ENCODE results near the gene KCNJ12. TPM values are rescaled to one million over a fixed set of nuclear protein-coding genes. Genes with fewer than 3 reads are reported as not detected.
"Not testable (repeated sequence)": the region's sequence is repeated elsewhere in the genome, so short reads cannot be mapped to it uniquely, and the experiment has no call there.

The KCNJ12 gene
- total RNA-seq, 1 donor from 2014 or later, result 1.6 TPM

DNA sequence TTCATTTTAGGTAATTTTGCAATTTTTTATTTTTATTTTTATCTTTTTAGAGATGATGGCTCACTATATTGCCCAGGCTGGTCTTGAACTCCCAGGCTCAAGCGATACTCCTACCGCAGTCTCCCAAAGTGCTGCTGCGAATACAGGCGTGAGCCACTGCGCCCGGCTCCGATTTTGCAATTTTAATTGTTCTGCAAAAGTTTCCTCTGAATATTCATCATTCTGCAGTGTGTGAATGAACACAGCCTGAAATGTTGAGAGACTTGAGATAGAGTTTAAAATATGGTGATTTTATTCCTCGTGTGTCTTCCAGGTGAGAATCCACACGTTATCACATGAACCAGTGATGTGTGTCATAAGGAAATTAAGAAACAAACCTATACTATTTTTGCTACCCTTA, 75.8 kb downstream of the KCNJ12 start:
- no peak for DNase-seq (ENCODE audit: low spot score)

DNA sequence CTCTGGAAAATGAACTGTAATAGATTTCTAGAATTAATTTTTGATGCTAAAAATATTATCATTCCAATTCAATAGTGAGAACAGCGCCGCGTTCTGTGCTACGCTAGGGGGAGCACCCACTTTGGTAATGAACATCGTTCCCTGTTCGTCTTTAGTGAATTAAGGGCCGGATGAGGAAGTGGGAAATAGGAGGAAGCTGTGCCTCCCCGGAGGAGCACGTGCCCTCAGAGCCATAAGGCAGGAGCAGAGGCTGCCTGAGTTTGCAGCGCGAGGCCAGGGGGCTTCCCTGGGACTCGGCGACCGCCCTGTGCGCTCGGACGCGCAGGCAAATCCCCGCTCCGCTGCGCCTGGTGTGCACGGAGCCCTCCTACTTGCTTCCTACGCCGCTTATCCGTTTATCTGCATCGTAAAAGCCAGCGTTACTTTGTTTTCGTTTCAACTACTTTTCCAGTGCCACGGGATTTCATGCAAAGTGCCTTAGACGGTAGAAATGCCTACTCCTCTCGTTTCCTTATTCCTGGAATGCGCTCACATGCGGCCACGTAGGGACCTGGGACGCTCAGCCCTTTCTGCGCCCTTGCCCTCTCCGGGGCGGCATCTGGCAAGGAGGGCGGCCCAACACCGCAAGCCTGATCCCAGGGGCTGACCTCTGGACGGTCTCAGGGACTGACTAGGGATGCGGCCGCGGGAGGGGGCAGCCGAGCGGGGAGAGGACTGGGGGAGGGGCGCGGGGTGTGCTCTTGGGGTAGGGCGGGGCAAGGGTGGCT, 76.4 kb downstream of the KCNJ12 start:
- DNase-seq (ENCODE audit: low spot score), result peak; percentile 66

DNA sequence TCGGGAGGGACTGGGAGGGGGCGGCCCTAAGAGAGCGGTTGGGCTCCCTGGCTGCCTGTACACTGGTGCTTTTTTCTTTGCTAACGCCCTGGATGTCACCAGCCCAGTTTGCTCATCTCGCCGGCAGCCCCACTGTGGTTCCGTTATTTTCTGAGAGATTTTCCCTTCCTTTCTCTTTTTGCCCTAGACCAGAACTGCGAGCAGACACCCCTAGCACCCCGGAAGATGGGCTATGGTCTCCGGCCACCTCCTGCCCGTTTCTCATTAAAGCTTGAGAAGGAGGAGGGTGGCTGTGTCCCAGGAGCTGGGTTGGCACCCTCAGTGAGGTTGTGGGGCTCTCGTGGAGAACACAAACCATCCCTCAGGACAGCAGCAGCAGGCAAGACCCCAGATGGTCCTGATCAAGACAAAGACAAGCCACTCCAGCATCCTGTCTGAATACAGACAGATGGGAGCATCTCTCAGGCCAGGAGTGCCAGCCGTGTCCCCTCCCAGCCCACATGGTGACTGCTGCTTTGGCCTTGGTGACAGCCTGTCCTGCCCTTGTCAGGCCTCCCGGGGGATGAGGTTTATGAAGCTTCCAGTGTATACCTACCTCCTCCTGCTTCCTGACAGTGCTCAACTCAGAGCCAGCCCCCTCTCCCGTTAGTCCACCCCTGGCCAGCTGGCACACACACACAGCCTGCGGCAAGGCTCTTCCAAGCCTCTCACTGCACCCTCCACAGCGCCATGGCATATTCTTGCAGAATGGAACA, 77.2 kb downstream of the KCNJ12 start:
- no peak for DNase-seq (ENCODE audit: low spot score)

DNA sequence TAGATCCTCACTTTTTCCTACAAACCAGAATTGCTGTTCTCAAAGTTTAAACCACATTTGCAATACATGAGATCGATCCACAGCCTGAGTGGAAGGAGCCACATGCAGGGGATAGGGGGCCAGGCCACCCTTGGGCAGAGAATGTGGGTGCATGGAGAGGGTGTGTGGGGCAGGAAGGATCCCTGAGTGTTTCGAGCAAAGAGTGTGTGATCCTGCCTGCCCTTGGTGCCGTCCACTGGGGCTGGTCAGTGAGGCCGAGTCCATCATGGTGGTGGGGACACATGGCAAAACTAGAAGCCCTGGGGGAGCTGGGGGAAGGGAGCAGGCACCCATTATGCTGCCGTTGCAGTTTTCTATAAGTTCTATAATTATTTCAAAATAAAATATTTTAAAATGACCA, 77.8 kb downstream of the KCNJ12 start:
- not testable (repeated sequence) for DNase-seq (ENCODE audit: low spot score)

DNA sequence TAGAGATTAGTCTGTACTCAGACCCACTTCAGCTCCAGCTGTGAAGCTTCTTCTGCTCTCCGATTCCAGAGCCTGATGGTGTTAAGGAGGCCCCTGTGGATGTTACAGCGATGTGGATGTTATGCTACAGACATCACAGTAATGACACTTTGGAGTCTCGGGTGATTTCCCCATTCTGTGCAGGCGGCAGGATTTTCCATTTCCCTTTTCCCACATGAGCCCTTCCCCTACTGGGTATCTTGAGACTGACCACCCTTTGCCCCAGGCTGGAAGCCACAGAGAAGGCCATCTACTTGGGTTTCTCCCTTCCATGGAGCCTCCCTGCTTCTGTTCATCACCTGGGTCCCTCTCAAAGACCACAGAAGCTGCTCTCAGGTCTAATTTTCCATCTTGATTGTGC, 78.3 kb downstream of the KCNJ12 start:
- DNase-seq (ENCODE audit: low spot score), result no peak

DNA sequence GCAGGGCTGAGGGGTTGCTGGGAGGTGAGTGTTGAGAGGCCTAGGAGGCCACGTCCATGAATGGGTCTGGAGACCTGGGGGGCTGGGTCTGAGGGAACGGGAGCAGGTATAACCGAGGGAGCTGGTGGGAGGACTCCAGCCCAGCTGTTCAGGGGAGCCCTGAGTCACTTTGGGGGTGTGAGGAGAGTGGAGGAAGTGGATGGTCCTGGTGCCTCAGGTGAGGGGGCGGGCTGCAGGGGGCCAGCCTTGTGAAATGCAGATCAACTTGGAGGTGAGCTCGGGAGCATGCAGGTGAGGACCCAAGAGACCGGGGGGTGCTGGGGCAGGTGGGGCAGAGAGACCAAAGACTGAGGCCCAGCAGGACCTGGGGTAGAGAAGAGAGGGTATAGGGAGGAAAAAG, 79.6 kb downstream of the KCNJ12 start:
- no peak for DNase-seq (ENCODE audit: low spot score)

DNA sequence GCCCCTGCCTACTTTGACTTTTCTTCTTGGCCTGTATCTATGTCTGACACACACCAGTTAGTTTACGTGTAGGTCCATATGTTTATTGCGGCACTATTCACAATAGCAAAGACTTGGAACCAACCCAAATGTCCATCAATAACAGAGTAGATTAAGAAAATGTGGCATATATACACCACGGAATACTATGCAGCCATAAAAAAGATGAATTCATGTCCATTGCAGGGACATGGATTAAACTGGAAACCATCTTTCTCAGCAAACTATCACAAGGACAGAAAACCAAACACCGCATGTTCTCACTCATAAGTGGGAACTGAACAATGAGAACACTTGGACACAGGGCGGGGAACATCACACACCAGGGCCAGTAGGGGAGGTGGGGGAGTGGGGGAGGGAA, 80.3 kb downstream of the KCNJ12 start:
- not testable (repeated sequence) for DNase-seq (ENCODE audit: low spot score)

DNA sequence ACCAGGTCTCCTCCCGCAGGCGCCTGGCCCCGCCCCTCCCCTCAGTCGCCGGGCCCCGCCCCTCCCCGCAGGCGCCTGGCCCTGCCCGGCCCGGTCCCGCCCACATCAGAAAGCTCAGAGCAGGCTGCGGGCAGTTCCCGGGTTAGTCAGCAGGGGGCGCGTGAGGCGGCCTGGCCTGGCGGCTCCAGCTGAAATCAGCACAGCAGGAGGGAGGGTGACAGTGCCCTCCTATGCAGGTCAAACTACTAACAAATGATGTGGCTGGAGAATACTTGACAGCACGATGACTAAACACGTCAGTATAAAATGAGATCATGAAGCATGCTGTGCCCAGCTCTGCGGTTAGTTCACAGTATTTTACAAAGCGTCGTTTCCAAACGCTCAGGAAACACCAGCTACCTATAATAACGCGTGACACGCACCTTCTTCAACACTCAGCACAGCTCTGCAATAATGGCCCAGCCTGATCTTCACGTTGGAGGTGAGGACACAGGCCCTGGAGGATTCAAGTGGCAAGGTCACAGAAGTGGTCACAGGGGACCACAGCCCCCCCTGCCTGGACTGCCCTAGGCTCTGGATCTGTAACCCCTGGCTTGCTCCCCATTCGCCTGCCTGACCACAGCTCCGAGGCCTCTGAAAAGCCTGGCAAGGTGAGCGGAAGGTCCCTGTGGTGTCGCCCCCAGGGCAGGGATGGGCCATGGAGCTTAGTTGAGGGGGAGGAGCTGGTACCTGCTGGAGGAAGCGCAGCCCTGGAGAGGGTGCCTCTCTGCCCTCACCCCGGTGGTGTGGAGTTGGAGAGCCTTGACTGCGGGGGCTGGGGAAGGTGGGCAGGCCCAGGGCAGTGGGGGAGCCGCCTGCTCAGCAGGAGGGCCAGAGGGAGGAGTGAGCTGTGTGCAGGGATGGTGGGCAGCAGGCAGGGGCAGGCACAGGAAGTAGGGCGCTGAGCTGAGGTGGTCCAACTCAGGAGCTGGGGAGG, 81.2 kb downstream of the KCNJ12 start:
- peak; percentile 93 for DNase-seq (ENCODE audit: low spot score)

DNA sequence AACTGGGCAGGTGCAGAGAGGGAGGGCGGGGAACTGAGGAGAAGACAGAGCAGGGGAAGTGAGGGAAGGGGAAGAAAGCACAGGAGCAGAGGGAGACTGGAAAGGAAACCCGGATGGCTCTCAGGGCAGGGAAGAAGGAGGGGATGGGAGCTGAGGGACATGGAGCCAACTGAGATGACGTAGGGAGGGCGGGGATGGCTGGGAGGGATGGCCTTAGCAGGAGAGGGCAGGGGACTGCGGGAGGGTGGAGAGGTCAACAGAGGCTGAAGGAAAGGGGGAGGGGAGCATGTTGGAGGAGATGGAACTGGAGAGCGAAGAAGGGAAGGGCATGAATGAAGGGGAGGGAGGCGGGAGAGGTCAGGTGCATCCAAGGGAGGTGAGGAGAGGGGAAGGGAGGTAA, 81.9 kb downstream of the KCNJ12 start:
- DNase-seq (ENCODE audit: low spot score), result no peak

DNA sequence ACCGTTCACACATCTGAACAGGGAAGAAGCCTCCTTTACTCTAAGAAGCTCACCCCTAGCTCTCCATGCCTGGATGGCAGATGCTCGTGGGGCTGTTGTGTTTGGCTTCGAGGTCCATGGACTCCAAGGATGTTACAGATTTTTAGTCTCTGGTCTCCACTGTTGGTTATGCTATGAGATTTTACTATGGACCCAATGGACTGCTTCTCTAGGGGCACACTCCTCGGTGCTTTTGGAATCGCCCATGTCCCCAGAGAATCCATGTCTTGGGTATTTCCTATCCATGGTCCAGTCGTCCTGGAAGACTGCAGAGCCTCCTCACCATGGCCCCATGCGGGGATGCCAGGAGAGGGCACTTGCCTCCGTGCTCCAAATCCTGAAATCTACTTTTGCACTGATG, 83.4 kb downstream of the KCNJ12 start:
- DNase-seq (ENCODE audit: low spot score), result no peak

DNA sequence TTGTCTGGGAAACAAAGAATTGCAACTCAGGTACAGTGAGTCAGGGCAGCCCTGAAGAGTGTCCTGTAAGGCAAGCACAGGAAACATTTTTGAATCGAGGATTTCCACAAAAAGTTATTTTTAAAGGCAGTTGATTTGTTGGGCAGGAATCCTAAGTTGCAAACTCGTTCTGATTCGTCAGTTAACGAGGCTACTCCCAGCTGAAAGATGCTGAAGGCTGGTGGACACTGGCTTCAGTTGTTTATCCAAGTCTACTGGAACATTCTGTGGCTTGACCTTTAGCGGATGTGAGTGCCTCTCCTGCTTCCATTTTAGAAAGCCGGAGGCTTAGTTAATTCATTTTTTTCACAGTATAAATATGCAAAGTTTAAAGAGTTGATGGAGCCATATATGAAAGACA, 84.2 kb downstream of the KCNJ12 start:
- DNase-seq (ENCODE audit: low spot score), result no peak

DNA sequence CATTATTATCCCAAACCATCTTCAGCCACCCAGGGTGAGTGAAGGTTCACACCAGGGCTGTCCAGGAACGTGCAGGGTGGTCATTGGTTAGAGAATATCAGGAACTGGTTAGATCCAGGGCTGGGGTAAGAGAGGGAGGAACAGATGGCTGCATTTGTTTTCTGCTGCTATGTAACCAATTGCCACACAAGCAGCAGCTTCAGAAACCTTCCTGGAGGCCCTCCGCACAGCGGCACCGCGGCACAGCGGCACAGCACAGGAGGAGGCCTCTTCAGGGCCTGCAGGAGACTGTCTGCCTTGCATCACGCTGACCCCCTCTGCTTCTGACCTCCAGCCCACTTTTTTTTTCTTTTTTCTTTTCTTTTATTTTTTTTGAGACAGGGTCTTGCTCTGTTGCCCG, 86.1 kb downstream of the KCNJ12 start:
- no peak for DNase-seq (ENCODE audit: low spot score)

DNA sequence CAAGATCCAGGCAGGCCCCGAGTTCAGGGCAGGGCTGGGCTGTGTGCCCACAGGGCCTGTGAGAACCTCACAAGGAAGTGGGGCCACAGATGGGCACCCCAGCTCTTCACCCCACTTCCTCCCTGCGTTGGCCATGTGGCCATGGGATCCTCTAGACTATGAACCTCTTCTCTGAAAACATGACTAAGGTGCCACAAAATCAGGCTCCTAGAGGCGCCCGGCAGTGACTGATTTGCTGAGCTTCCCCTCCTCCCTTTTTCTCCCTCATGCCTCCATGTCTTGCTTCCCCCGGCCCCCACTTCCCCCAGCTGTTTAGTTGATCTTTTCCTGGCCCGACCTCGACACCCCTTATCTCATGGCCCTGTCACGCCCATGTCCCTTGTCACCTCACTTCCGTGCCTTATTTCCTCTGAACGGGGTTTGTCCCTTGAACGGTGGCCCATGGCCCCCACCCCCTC, 87.1 kb downstream of the KCNJ12 start:
- DNase-seq (ENCODE audit: low spot score), result no peak

DNA sequence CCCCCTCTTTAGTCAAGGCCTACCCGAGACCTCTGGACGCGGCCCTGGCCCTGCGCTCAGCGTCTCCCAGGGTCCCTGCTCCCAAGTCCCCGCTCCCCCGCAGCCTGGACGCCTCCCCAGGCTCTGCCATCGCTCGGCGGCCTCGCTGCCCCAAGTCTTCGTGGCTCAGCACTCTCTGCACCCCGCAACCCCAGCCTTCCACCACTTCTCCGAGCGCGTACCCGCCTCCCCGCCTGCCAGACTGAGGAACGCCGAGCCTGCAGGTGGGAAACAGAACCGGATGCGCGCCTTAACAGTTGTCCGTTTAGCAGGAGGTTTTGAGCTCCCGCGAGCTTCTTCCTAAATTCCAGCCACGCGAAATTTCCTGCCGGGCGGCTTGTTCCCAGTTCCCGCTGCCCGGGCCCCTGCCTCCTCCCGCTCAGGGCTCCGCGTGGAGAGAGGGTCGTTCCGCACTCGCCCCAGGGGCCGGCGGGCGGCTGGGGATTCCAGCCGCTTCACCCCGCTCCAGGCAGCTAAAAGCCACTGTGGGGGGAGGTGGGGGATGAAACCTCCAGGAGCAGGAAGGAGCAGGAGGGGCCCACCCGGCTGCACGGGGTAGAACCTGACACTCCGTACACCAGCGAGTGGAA, 87.7 kb downstream of the KCNJ12 start:
- no peak for DNase-seq (ENCODE audit: low spot score)

DNA sequence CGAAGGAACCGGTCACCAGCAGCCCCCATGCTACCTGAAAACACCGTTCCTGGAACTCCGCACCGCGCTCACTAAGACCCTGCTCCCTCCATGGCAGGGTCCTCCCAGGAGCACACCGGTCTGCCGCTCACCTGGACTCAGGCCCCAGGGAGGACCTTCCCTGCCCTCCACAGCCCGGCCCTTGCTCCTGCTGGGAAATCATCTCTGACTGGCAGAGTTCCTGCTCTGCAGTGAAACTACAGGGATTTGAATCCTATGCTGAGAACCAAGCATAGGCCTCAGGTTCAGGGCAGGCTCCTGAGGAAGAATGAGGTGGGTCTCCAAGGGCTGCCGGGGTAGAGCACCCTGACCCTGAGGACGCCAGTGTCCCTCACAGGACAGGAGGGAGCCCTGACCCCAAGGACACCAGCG, 88.5 kb downstream of the KCNJ12 start:
- no peak for DNase-seq (ENCODE audit: low spot score)

DNA sequence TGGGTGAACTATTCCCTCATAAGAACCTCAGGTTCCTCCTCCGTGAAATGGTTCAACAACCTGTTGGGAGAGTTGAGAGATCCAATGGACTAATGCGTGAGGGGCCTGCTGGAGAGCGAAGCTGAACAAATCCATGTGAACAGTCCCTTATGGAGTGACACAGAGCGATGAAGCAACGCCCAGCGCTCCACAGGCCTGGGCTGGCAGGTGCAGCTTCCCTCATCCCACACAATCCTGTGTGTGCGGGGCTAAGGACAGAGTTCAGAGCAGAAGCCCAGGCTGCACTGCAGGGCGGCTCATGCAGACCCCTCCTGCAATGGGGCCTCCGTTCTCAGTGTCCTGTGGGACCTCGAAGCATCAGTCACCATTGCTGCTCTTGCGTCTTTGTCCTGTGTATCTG, 90.4 kb downstream of the KCNJ12 start:
- no peak for DNase-seq (ENCODE audit: low spot score)

DNA sequence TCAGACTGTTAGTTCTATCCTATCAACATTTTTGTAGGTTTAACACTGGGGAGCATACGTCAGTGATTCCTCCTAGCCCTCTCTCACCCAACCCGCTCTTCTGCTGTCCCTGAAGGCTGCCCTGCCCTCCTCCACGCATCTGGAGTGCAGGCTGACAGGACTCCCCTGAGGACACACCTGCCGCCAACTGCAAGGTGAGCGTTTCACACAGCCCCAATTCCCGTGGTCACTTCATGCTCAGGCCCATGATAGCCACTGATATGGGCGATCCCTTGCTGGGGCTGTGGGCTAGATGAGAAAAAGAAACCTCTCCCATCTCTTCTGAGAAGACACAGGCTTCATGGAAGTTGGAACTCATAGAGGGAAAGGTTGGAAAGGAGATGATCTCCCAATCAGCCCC, 91.0 kb downstream of the KCNJ12 start:
- no peak for DNase-seq (ENCODE audit: low spot score)

DNA sequence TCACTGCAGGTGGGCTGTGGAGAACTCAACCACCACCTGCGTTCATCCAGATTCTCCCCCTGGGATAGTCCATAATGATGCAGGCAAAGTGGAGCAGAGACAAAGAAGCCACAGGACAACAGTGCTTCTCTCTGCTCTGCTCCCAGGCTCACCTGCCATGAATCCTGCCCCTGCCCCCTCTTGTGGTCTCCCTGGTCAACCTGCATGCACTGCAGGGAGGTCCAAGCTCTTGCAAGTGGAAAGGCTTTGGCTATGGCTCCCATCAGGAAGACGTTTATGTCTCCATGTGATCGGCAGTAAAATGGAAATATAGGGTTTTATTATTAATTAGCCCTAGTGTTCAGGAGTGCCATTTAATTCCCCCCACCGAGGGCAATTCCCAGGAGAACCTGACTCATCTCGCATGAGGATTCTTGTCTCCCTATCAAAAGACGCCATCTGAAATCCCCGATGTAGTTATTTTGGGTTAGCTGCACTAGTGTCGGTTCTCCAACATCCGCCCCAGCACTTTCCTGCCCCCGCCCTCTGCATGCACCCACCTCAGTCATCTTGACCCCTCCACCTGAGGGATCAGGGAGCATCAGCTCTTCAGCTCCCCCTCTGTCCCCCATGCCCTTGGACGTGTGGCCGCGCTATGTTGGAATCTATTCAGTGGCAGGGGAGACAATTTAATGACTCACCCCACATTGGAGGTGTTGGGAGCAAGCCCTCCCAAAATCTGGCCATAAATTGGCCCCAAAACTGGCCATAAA, 91.8 kb downstream of the KCNJ12 start:
- DNase-seq (ENCODE audit: low spot score), result no peak

All from ureter (tissue), 1 donor.